Choroid plexus epithelial cell (primary cell): Measurements from ENCODE around the gene SMIM23.

Source experiments
- DNase-seq: peaks from one replicate; pipeline ENCODE4 v3.0.0-alpha.2; 2010; ENCODE audit warnings: low read depth
- H3K4me3 ChIP-seq: 2 replicates; pipeline ENCODE4 v1.5.1; 2011; ENCODE audit warnings: low read depth, mild to moderate bottlenecking, control low read depth, low read length, moderate library complexity
- CTCF ChIP-seq: conservative IDR thresholded peaks from 2 replicates; pipeline ENCODE4 v1.5.1; 2011; ENCODE audit warnings: low read depth, mild to moderate bottlenecking, control low read depth, inconsistent platforms, low read length, moderate library complexity

Gene SMIM23

GRCh38 chr5:171757853-171758535 lies 27.6 kb upstream of the SMIM23 start:
- peak; percentile 93 for DNase-seq
- TF ChIP-seq CTCF, result no peak
- no peak overlapping the region for H3K4me3 ChIP-seq

- TF ChIP-seq CTCF, result no peak
- DNase-seq, result no peak
- H3K4me3 ChIP-seq, result no peak overlapping the region
Measured at GRCh38 chr5:171759777-171760176, 25.8 kb upstream of the SMIM23 start.

GRCh38 chr5:171762021-171762608 lies 23.5 kb upstream of the SMIM23 start:
- DNase-seq, result no peak
- no peak for TF ChIP-seq CTCF
- H3K4me3 ChIP-seq, result no peak overlapping the region

GRCh38 chr5:171762903-171763302 lies 22.7 kb upstream of the SMIM23 start:
- TF ChIP-seq CTCF, result no peak
- no peak for DNase-seq

GRCh38 chr5:171764265-171764664 lies 21.4 kb upstream of the SMIM23 start:
- no peak for TF ChIP-seq CTCF
- no peak for DNase-seq
- H3K4me3 ChIP-seq, result no peak overlapping the region

More at GRCh38 chr5:171762903-171763302, 22.7 kb upstream of the SMIM23 start:
- H3K4me3 ChIP-seq, result no peak overlapping the region

- no peak for DNase-seq
Measured at GRCh38 chr5:171766875-171767274, 18.7 kb upstream of the SMIM23 start.

More at GRCh38 chr5:171766875-171767274, 18.7 kb upstream of the SMIM23 start:
- TF ChIP-seq CTCF, result no peak
- H3K4me3 ChIP-seq, result no peak overlapping the region
